WTC11 (cell line): Measurements from ENCODE around the gene RNF4.

Experiments used
- AFF4 ChIP-seq: sonication (generic); formaldehyde crosslinking; IDR thresholded peaks from 2 replicates; pipeline ENCODE4 v1.8.1; 2023; ENCODE audit warnings: mild to moderate bottlenecking, missing genetic modification reagents, borderline replicate concordance
- CTCF ChIP-seq: fragments of 200-600 bp; IDR thresholded peaks from 2 replicates; pipeline ENCODE4 v1.8.0; 2022; ENCODE audit warnings: antibody characterized with exemption
- ELF4 ChIP-seq: sonication (generic); formaldehyde crosslinking; IDR thresholded peaks from 2 replicates; pipeline ENCODE4 v1.8.1; 2022; ENCODE audit warnings: low read depth, mild to moderate bottlenecking, moderate library complexity, missing genetic modification reagents
- FOXK1 ChIP-seq: sonication (generic); formaldehyde crosslinking; IDR thresholded peaks from 2 replicates; pipeline ENCODE4 v1.8.0; 2022; ENCODE audit warnings: mild to moderate bottlenecking, moderate library complexity, missing genetic modification reagents

GRCh38 chr4:2432004-2432403 lies 36.9 kb upstream of the RNF4 start:
- TF ChIP-seq FOXK1 (no peak), AFF4 (CRISPR knock-in tag) (no peak), ELF4 (CRISPR knock-in tag) (no peak), CTCF (no peak)
